Liver (tissue), 3 donors: ENCODE results near the gene ZC3H15.

Experiments
- ATF3 ChIP-seq: IDR thresholded peaks from 2 replicates; pipeline ENCODE4 v1.6.1; 2016; ENCODE audit warnings: antibody characterized with exemption
- EGR1 ChIP-seq, 2 donors: IDR thresholded peaks; 2 replicates each; pipeline ENCODE4 v1.6.1; 2016 to 2018; ENCODE audit warnings: antibody characterized with exemption in 2 of 2, low read depth in 2 of 2
- GABPA ChIP-seq, 2 donors: IDR thresholded peaks in 1 of 2; conservative IDR thresholded peaks in 1 of 2; 2 replicates each; pipeline ENCODE4 v1.6.1; 2016; ENCODE audit warnings: antibody characterized with exemption in 2 of 2, mild to moderate bottlenecking in 1 of 2, moderate library complexity in 1 of 2
- HNF4G ChIP-seq: IDR thresholded peaks from 2 replicates; pipeline ENCODE4 v1.6.1; 2016; ENCODE audit warnings: antibody characterized with exemption
- JUND ChIP-seq, 2 donors: IDR thresholded peaks; 2 replicates each; pipeline ENCODE4 v1.6.1; 2016; ENCODE audit warnings: antibody characterized with exemption in 2 of 2
- RAD21 ChIP-seq, 2 donors: IDR thresholded peaks; 2 replicates each; pipeline ENCODE4 v1.6.1; 2016; ENCODE audit warnings: antibody characterized with exemption in 2 of 2, mild to moderate bottlenecking in 2 of 2
- RXRA ChIP-seq, 2 donors: IDR thresholded peaks; 2 replicates each; pipeline ENCODE4 v1.6.1; 2017 to 2018; ENCODE audit warnings: antibody characterized with exemption in 2 of 2, mild to moderate bottlenecking in 1 of 2
- SP1 ChIP-seq: IDR thresholded peaks from 2 replicates; pipeline ENCODE4 v1.6.1; 2018; ENCODE audit warnings: antibody characterized with exemption, mild to moderate bottlenecking
- TAF1 ChIP-seq: conservative IDR thresholded peaks from 2 replicates; pipeline ENCODE4 v1.6.1; 2016; ENCODE audit warnings: antibody characterized with exemption, mild to moderate bottlenecking
- YY1 ChIP-seq: IDR thresholded peaks from 2 replicates; pipeline ENCODE4 v1.6.1; 2016; ENCODE audit warnings: antibody characterized with exemption, mild to moderate bottlenecking
- ZBTB33 ChIP-seq: IDR thresholded peaks from 2 replicates; pipeline ENCODE4 v1.6.1; 2016; ENCODE audit warnings: antibody characterized with exemption
- TF ChIP-seq, protein P1 (sequence below): fragments of 150-350 bp; IDR thresholded peaks from 2 replicates; pipeline ENCODE4 v1.5.1; 2017; ENCODE audit warnings: improper control_type of control experiment, low read depth, low read length; ENCODE audit not compliant: missing input control
- TF ChIP-seq, protein P2 (sequence below): IDR thresholded peaks from 2 replicates; pipeline ENCODE4 v1.6.1; 2016; ENCODE audit warnings: antibody characterized with exemption, mild to moderate bottlenecking
- donor health status: healthy.
- donor health status: healthy.

- TF ChIP-seq HNF4G = no peak
- TF ChIP-seq ZBTB33 = no peak
- TF ChIP-seq, protein P1, sequence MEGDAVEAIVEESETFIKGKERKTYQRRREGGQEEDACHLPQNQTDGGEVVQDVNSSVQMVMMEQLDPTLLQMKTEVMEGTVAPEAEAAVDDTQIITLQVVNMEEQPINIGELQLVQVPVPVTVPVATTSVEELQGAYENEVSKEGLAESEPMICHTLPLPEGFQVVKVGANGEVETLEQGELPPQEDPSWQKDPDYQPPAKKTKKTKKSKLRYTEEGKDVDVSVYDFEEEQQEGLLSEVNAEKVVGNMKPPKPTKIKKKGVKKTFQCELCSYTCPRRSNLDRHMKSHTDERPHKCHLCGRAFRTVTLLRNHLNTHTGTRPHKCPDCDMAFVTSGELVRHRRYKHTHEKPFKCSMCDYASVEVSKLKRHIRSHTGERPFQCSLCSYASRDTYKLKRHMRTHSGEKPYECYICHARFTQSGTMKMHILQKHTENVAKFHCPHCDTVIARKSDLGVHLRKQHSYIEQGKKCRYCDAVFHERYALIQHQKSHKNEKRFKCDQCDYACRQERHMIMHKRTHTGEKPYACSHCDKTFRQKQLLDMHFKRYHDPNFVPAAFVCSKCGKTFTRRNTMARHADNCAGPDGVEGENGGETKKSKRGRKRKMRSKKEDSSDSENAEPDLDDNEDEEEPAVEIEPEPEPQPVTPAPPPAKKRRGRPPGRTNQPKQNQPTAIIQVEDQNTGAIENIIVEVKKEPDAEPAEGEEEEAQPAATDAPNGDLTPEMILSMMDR = no peak
- no peak for TF ChIP-seq YY1
- TF ChIP-seq RAD21 (IDR thresholded peaks at IDR 0.05) = no peak
- TF ChIP-seq, protein P2, sequence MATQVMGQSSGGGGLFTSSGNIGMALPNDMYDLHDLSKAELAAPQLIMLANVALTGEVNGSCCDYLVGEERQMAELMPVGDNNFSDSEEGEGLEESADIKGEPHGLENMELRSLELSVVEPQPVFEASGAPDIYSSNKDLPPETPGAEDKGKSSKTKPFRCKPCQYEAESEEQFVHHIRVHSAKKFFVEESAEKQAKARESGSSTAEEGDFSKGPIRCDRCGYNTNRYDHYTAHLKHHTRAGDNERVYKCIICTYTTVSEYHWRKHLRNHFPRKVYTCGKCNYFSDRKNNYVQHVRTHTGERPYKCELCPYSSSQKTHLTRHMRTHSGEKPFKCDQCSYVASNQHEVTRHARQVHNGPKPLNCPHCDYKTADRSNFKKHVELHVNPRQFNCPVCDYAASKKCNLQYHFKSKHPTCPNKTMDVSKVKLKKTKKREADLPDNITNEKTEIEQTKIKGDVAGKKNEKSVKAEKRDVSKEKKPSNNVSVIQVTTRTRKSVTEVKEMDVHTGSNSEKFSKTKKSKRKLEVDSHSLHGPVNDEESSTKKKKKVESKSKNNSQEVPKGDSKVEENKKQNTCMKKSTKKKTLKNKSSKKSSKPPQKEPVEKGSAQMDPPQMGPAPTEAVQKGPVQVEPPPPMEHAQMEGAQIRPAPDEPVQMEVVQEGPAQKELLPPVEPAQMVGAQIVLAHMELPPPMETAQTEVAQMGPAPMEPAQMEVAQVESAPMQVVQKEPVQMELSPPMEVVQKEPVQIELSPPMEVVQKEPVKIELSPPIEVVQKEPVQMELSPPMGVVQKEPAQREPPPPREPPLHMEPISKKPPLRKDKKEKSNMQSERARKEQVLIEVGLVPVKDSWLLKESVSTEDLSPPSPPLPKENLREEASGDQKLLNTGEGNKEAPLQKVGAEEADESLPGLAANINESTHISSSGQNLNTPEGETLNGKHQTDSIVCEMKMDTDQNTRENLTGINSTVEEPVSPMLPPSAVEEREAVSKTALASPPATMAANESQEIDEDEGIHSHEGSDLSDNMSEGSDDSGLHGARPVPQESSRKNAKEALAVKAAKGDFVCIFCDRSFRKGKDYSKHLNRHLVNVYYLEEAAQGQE = no peak
- TF ChIP-seq JUND (IDR thresholded peaks at IDR 0.05) = no peak
- no peak for TF ChIP-seq SP1
- no peak for TF ChIP-seq GABPA (IDR thresholded peaks at IDR 0.05 in 1 of 2, conservative IDR thresholded peaks at IDR 0.05 in 1 of 2)
- no peak for TF ChIP-seq RXRA (IDR thresholded peaks at IDR 0.05)
- no peak for TF ChIP-seq EGR1 (IDR thresholded peaks at IDR 0.05; ENCODE audit: low read depth in 2 of 2)
- no peak for TF ChIP-seq ATF3
- TF ChIP-seq TAF1 = no peak
These were observed 31.0 kb downstream of the ZC3H15 start for GRCh38 chr2:186517090-186517489.
